Medulla oblongata (tissue), 1 donor: ENCODE data around the gene C1orf216.
"Not testable (repeated sequence)": the region's sequence is repeated elsewhere in the genome, so short reads cannot be mapped to it uniquely, and the experiment has no call there.

Experiments
- DNase-seq: peaks from one replicate; pipeline ENCODE4 v3.0.0-alpha.2; 2015; ENCODE audit errors: extremely low spot score

C1orf216 gene

DNA sequence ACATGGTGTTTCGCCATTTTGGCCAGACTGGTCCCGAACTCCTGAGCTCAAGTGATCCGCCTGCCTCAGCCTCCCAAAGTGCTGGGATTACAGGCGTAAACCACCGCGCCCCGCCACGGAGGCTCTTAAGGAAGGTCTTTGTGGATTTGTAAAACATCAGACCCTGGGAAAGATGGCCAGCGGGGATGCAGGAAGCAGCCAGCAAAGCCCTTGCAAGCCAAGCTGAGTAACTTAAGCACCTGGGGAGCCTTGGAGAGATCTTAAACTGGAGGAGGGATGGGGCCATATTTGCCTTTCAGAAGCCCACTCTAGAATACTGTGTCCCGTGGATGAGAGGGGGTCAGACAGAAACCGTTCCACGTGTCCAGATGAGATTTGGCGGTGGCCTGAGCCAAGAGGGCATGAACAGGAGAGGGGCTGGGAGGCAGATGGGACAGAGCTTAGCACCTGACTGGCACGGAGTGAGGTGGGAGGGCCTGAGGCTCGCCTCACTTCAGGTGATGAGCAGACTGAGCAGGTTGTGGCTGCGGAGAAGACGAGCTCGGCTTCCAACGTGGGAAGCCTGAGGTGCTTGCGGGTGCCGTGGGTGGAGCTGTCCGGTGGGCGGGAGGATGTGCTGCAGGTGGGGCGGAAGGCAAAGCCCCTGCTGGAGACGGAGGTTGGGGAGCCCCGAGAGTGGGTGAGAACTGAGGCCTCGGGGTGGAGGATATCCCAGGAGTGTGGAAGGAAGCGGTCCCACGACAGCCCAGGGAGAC, 11.7 kb downstream of the C1orf216 start:
- DNase-seq: no peak

DNA sequence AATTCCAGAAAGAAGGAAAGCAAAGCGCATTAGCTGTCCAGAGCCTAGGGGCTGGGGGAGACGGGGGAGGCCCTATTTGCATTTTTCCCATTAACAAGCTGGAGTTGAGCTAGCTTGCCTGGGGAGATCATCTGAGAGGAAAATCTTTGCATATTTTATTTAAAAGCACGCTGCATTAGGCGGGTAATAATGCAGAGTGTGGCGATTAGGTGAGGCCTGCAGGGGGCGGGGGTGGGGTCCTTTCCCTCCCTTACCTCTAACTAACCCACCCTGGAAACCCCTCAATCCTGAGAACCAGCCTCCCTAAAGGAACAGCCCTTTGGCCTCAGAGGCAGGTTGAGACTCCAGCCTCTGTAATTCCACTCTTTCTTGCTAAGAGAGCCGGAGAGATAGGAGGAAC, 16.2 kb downstream of the C1orf216 start:
- no peak for DNase-seq

GRCh38 chr1:35699152-35699551, 19.5 kb downstream of the C1orf216 start:
- DNase-seq: not testable (repeated sequence)

DNA sequence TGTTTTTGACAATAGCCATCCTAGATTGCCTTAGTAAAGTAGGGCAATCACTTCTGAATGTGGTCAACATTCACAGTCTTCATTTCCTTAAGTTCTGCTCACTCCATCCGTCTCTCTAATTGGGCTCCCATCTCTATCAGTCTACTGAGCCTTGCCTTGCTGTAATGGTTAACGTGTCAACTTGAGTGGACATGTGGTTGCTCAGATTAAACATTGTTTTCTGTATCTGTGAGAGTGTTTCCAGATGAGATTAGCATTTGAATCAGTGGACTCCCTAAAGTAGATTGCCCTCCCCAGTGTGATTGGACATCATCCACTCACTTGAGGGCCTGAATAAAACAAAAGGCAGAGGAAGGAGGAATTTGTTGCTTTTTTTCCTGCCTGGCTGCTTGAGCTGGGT, 26.4 kb downstream of the C1orf216 start:
- DNase-seq: no peak

GRCh38 chr1:35691571-35692220, 27.0 kb downstream of the C1orf216 start:
- DNase-seq: no peak

DNA sequence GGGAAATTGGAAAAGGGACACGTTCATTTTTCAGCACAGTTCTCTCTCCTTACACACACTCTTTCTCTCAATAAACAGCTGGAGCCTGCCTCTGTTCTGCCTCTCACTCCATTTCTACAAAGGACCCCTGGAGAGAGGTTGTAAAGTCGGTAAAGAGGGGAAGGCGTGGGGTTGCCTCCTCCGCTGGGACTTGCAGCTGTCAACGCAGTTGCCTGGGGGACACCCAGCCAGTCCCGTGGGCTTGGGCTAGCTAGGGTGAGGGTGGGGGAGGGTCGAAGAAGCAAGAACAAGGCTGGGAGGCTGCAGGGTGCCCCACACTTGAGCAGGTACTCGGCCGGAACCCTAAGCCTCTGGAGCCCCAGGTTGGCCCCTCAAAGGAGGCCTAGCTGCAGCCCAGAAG, 27.6 kb downstream of the C1orf216 start:
- no peak for DNase-seq

- not testable (repeated sequence) for DNase-seq
Observed at GRCh38 chr1:35690103-35690502, 28.6 kb downstream of the C1orf216 start.

DNA sequence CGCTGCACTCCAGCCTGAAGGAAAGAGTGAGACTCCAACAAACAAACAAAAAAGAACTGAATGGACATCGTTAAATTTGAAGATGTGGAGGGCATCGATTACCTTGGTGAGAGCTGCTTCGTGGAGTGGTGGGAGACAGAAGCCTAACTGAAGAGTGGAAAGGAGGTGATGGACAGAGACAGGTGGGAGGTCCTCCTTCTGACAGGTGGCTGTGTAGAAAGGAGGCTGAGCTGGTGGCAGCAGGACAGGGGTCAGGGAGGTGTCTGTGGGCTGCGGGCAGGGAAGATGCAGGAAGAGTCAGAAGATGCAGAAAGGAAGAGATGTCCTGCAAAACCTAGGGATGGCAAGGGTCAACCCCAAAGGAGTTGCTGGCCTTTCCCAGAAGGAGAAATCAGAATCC, 30.5 kb downstream of the C1orf216 start:
- no peak for DNase-seq

- DNase-seq: no peak
Observed at GRCh38 chr1:35683012-35683411, 35.7 kb downstream of the C1orf216 start.

GRCh38 chr1:35680271-35680670, 38.4 kb downstream of the C1orf216 start:
- DNase-seq: no peak

GRCh38 chr1:35675773-35676172, 42.9 kb downstream of the C1orf216 start:
- no peak for DNase-seq

DNA sequence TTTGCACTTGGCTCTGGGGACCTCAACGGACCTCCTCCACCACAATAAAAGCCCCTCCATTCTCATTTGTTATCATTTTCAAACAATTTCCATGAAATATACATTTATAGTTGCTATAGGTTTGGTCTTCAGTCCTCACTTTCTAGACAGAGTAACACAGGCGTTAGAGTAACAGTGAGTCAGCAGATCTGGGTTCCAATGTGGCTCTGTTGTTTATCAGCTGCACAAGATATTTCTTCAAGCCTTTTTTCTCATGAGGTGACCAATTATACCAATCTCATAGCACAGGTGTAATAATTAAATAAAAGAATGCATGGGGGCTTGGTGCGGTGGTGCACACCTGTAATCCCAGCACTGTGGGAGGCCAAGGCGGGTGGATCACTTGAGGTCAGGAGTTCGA, 44.6 kb downstream of the C1orf216 start:
- no peak for DNase-seq

GRCh38 chr1:35672116-35672515, 46.6 kb downstream of the C1orf216 start:
- DNase-seq: no peak

DNA sequence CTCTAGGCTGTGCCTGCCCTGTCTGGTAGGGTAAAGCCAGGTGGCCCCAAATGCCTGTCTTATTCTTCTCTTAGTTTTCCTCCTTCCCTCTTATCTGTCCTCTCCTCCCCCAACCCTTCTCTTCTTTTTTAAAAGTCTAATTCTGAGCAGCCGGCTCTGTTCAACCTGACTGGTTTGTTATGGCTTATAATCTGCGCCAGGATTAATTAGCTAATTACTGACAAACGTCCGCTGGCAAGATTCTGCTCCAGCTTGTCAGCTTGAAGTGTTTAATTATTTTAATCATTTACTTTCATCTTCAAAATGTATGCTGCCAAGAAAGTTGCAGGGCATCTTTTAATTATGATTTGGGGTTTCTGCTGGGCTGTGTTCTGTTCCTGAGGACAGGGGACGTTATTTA, 50.2 kb downstream of the C1orf216 start:
- DNase-seq: no peak

DNA sequence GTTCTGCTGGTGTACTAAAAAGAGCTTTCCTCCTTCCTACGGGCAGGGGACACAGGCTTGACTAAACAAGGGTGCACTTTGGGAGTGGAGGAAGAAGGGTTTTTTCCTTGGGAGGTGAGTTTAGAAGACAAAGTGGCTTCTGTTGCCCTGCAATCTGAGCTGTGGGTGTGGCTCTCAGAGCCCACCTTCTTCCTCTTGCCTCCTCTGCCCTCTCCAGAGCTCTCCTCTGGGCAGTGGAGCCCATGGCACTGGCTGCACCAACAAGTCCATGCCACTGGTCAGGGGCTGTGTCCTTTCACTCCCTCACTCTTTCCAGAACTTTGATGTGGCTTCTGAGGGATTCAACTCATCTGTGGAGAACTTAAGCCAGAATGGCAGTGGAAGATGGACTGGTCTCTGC, 51.8 kb downstream of the C1orf216 start:
- no peak for DNase-seq

DNA sequence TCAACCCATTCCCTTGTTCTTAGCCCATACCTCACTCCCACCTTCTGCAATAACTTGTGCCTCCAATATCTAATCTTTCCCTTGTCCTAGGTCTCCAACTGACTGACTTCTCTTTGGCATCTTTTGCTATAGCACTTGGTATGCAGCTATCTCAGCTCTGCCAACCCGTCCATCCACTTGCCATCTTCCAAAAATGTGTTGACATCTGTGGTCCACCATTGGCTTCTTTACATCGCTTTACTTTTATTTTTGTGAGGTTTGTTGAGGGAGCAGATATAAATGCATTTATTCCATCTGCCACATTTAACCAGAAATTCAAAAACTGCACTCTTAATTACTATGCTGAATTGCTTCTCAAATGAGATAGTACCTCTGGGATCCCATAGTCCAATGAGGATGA, 52.5 kb downstream of the C1orf216 start:
- DNase-seq: no peak
